GM10248 (cell line): ENCODE measurements around the gene MSL1.

Source experiments
- CTCF ChIA-PET: fragments of 300-600 bp; sonication (Branson Sonifier 250); formaldehyde crosslinking; extraction: SDS; loops from one replicate; lab custom pipeline; 2021; ENCODE audit warnings: antibody characterized with exemption; lab: Yijun Ruan, JAX
- POLR2A ChIA-PET: fragments of 350-650 bp; sonication (Branson Sonifier 250); formaldehyde crosslinking; extraction: SDS; loops from one replicate; lab custom pipeline; 2020; ENCODE audit warnings: antibody characterized with exemption; lab: Yijun Ruan, JAX
- DNase-seq: peaks from one replicate; pipeline ENCODE4 v3.0.0; 2012; ENCODE audit errors: extremely low spot score
- TF ChIP-seq, protein P1 (sequence below): IDR thresholded peaks from 2 replicates; pipeline ENCODE4 v1.5.1; 2012; ENCODE audit warnings: mild to moderate bottlenecking, low read depth; ENCODE audit errors: extremely low read depth, missing control alignments, control extremely low read depth

MSL1 gene

DNA sequence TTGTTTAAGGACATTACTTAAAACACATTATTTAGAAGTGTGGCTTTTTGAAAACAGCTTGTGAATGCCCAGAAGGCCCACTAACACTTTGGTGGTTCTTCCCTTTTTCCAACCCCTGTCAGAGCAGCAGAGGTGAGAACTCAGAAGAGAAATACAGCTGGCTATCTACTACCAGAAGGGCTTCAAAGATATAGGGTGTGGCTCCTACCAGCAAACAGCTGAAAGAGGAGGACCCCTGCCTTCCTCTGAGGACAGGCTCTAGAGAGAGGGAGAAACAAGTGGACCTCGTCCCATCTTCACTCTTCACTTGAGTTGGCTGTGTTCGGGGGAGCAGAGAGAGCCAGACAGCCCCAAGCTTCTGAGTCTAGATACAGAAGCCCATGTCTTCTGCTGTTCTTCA is 48.6 kb downstream of the MSL1 start:
- DNase-seq: no peak
- CTCF ChIA-PET: interaction anchor here (0.8 to 5.3 kb wide), 5 partner anchors 15 to 157 kb away, joined by 3 to 117 read pairs (median 4); no protein-coding TSS in a partner anchor
- TF ChIP-seq, protein P1, sequence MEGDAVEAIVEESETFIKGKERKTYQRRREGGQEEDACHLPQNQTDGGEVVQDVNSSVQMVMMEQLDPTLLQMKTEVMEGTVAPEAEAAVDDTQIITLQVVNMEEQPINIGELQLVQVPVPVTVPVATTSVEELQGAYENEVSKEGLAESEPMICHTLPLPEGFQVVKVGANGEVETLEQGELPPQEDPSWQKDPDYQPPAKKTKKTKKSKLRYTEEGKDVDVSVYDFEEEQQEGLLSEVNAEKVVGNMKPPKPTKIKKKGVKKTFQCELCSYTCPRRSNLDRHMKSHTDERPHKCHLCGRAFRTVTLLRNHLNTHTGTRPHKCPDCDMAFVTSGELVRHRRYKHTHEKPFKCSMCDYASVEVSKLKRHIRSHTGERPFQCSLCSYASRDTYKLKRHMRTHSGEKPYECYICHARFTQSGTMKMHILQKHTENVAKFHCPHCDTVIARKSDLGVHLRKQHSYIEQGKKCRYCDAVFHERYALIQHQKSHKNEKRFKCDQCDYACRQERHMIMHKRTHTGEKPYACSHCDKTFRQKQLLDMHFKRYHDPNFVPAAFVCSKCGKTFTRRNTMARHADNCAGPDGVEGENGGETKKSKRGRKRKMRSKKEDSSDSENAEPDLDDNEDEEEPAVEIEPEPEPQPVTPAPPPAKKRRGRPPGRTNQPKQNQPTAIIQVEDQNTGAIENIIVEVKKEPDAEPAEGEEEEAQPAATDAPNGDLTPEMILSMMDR: no peak
- POLR2A ChIA-PET: no interaction called here

DNA sequence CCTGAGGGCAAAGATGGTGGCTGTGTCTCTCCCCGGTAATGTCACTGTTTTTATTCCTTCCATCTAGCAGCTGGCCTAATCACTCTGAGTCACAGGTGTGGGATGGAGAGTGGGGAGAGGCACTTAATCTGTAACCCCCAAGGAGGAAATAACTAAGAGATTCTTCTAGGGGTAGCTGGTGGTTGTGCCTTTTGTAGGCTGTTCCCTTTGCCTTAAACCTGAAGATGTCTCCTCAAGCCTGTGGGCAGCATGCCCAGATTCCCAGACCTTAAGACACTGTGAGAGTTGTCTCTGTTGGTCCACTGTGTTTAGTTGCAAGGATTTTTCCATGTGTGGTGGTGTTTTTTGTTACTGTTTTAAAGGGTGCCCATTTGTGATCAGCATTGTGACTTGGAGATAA is 50.0 kb downstream of the MSL1 start:
- TF ChIP-seq, protein P1: no peak
- ChIA-PET POLR2A (no interaction called here), CTCF (no interaction called here)
- DNase-seq: no peak

DNA sequence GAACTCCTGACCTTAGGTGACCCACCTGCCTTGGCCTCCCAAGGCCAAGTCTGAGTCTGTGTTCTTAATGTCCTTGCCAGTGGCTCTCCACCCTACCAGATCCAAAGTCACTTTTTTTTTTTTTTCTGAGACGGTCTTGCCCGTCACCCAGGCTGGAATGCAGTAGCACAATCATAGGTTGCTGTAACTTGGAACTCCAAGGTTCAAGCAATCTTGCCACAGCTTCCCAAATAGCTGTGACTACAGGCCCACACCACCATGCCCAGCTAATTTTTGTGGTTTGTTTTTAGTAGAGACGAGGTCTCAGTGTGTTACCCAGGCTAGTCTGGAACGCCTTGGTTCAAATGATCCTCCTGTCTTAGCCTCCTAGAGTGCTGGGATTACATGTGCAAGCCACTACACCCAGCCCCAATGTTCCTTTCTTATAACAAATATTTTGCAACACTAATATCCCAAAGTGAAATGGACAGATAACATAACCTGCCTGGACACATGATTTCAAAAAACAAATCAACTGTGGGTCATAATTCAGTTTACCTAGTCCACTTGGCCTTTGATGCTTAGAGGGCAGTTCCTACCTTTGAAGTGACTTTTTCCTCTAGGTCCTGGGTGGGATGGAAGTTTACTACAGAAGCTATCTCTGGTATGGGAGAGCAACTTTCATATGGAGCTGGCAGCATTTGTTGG is 51.5 kb downstream of the MSL1 start:
- POLR2A ChIA-PET: interaction anchor here (0.7 kb wide), 1 partner anchor 18 kb away, joined by 11 read pairs; no protein-coding TSS in a partner anchor
- TF ChIP-seq, protein P1: no peak
- no peak for DNase-seq
- CTCF ChIA-PET: interaction anchor here (0.9 to 3.4 kb wide), 4 partner anchors 15 to 61 kb away, joined by 3 to 27 read pairs (median 4); no protein-coding TSS in a partner anchor

DNA sequence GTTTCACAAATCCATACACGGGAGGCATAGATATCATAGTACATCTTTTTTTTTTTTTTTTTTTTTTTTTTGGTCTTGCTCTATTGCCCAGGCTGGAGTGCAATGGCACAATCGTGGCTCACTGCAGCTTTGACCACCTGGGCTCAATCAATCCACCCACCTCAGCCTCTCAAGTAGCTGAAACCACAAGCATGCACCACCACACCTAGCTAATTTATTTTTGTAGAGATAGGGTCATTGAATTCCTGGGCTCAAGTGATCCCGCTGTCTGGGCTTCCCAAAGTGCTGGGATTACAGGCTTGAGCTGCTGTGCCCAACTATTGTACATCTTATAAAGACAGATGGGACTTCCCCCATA is 52.0 kb downstream of the MSL1 start:
- CTCF ChIA-PET: interaction anchor here (0.9 to 3.4 kb wide), 3 partner anchors 15 to 61 kb away, joined by 3 to 27 read pairs (median 4); no protein-coding TSS in a partner anchor

DNA sequence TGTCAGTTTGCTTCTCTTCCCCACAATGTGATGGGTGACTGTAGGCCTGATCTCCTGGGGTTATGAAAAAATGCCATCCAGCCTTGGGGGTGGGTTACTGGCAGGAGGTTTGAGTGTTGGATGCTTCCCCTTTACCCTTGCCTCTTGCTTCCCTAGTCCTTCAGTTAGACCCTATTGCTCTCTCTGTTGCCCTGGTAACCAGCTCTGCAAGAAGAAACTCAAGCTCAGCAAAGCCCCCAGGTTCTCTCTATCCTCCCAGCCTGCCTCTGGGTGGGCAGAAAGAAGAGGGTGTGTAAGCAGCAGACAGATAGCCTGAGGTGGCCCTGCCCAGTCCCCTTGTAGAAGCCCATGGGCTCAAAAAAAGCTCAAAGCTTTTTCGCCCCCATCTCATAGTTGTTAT is 52.7 kb downstream of the MSL1 start:
- CTCF ChIA-PET: interaction anchor here (1.4 to 3.4 kb wide), 3 partner anchors 17 to 301 kb away, joined by 3 to 27 read pairs (median 8); no protein-coding TSS in a partner anchor
- DNase-seq: no peak
- POLR2A ChIA-PET: interaction anchor here (0.6 kb wide), 1 partner anchor 14 kb away, joined by 4 read pairs; no protein-coding TSS in a partner anchor
- TF ChIP-seq, protein P1: no peak

More for the DNA sequence above, 52.0 kb downstream of the MSL1 start:
- TF ChIP-seq, protein P1: no peak
- POLR2A ChIA-PET: interaction anchor here (0.7 kb wide), 1 partner anchor 18 kb away, joined by 11 read pairs; no protein-coding TSS in a partner anchor
- no peak for DNase-seq

DNA sequence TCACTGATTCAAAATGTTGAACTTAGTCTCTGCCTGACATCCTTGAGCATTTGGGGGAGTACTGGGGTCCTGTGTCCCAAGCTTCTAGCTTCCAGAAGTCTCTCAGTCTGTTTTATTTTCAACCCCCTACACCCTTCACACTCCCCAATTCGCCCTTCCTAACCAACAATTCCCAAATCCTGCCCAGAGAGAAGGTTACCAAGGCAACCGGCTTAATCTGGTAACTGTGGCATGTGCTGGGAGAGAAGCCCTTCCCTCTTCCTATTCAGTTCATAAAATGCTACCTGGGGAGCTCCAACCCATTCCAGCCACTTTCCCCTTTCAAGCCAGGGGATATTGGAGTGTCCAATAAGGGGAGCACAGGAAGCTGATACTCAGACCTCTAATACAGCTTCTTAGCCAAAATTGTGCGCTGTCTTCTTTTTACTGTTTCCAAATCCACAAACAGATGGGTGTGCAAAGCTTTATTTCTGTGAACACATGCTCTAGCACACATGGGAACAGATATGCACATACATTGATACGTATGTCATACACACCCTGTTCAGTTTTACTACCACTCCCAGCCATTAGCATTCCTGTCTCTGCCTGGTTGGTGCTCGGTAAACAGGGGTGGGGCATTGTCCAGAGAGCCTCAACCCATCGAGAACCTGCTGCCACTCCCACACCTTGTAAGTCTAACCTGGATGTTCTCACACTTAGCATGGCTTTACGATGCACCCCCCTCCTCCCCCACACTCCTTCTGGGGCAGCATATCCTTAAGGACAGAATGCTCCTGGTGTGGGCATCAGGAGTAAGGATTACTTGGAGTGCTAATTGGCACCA is 54.4 kb downstream of the MSL1 start:
- ChIA-PET POLR2A (interaction anchor here (0.6 to 0.7 kb wide), 2 partner anchors 36 to 1023 kb away, joined by 4 read pairs; partner anchors contain the start of gene CASC3), CTCF (interaction anchor here (1.4 to 7.9 kb wide), 6 partner anchors 8 to 300 kb away, joined by 3 to 49 read pairs (median 8); no protein-coding TSS in a partner anchor)
- DNase-seq: no peak
- TF ChIP-seq, protein P1: no peak
